ENCODE data around the gene C2CD5. TPM values are rescaled to one million over a fixed set of nuclear protein-coding genes. Genes with fewer than 3 reads are reported as not detected.

C2CD5 gene
- total and polyA plus RNA-seq, 2 of the 13 experiments (the other 11 are each of a cell fraction or from before 2014, with no cell fraction given), result 12.6 to 14.6 TPM

DNA sequence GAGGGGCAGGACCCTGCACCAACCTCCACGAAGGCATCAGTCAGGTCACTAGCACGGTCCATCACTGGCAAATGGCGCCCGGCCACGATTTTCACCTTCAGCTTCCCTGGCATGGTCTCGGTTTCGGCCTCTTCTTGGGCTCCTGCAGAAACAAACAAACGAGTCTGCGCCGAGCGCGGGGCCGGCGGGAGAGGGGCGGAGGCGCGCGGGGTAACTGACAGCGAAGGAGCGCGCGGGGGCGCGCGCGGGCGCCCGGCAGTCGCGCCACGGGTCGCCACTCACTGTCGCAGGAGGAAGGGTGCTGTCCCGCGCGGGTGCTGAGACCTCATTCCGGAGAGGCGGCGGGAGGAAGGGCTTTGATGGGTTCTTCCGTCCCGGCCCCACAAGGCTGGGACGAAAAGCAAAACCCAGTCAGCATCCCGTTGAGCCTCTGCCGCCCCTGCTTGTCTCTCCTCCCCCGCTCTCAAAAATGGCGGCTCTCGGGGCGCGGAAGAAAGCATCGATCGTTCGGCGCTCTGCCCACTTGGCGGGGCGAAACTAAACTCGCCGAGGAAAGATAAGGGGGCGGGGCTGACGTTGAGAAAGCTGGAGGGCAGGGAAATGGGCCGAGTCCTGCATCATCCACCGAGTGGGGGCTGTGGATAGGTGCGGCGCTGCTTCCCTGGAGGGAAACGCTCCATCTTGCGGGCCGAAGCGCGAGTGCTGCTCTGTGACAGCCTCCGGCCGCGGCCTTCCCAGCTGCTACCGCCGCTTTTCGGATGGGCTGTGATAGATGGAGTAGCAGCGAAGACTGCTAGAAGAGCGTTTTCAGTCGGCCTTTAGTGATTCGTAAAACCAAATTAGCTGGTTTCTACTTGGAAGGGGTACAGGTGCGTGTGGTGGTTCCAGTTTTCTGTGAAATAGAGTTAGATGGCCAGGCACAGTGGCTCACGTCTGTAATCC lies at the start of gene C2CD5 (continued):
- no peak for TF ChIP-seq TCF12 (IDR thresholded peaks at IDR 0.05)
- 0 out of 2 replicates have a peak, but pooled peaks have one; percentile 18 for TF ChIP-seq TCF12 (CRISPR knock-in tag; IDR thresholded peaks at IDR 0.05)
- no peak for TF ChIP-seq ZNF276 (CRISPR knock-in tag; IDR thresholded peaks at IDR 0.05; ENCODE audit: low read depth)
- TF ChIP-seq THAP8 (CRISPR knock-in tag; IDR thresholded peaks at IDR 0.05; ENCODE audit: borderline replicate concordance), result no peak
- peak; percentile 51 for TF ChIP-seq NFYC (CRISPR knock-in tag; IDR thresholded peaks at IDR 0.05)
- TF ChIP-seq, protein P1, sequence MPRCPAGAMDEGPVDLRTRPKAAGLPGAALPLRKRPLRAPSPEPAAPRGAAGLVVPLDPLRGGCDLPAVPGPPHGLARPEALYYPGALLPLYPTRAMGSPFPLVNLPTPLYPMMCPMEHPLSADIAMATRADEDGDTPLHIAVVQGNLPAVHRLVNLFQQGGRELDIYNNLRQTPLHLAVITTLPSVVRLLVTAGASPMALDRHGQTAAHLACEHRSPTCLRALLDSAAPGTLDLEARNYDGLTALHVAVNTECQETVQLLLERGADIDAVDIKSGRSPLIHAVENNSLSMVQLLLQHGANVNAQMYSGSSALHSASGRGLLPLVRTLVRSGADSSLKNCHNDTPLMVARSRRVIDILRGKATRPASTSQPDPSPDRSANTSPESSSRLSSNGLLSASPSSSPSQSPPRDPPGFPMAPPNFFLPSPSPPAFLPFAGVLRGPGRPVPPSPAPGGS (CRISPR knock-in tag; IDR thresholded peaks at IDR 0.05), result peak; percentile 22; the same call in 1 of the 2 replicates
- no peak for TF ChIP-seq CCAR2 (optimal IDR thresholded peaks at IDR 0.05; ENCODE audit: low read depth, low read length)
- TF ChIP-seq GFI1 (CRISPR knock-in tag; IDR thresholded peaks at IDR 0.05; ENCODE audit: borderline replicate concordance), result peak; percentile 73
- peak; percentile 54; the same call in 1 of the 2 replicates for TF ChIP-seq ZSCAN9 (CRISPR knock-in tag; IDR thresholded peaks at IDR 0.05; ENCODE audit: borderline replicate concordance)
- TF ChIP-seq ZNF512B (CRISPR knock-in tag; IDR thresholded peaks at IDR 0.05; ENCODE audit: borderline replicate concordance), result no peak
- peak; percentile 53; the same call in 1 of the 2 replicates for TF ChIP-seq SRY (CRISPR knock-in tag; IDR thresholded peaks at IDR 0.05)
- peak; percentile 74 for TF ChIP-seq HIVEP1 (CRISPR knock-in tag; IDR thresholded peaks at IDR 0.05)
- TF ChIP-seq SP5 (CRISPR knock-in tag; IDR thresholded peaks at IDR 0.05; ENCODE audit: borderline replicate concordance, low read depth), result peak; percentile 85
- TF ChIP-seq NCOA1 (CRISPR knock-in tag; IDR thresholded peaks at IDR 0.05), result peak; percentile 45; the same call in 1 of the 2 replicates
- peak; percentile 62; the same call in 1 of the 2 replicates for TF ChIP-seq ZNF503 (CRISPR knock-in tag; IDR thresholded peaks at IDR 0.05)
- no peak; the same call in none of the 2 replicates for TF ChIP-seq ZNF280B (CRISPR knock-in tag; IDR thresholded peaks at IDR 0.05; ENCODE audit: borderline replicate concordance)
